GM10248 (cell line): ENCODE data around the gene DGKD.
A peak's percentile ranks its signal among the peaks of the same experiment; 100 is the strongest.

Source experiments
- CTCF ChIA-PET: fragments of 300-600 bp; sonication (Branson Sonifier 250); formaldehyde crosslinking; extraction: SDS; loops from one replicate; lab custom pipeline; 2021; ENCODE audit warnings: antibody characterized with exemption; lab: Yijun Ruan, JAX
- POLR2A ChIA-PET: fragments of 350-650 bp; sonication (Branson Sonifier 250); formaldehyde crosslinking; extraction: SDS; loops from one replicate; lab custom pipeline; 2020; ENCODE audit warnings: antibody characterized with exemption; lab: Yijun Ruan, JAX
- DNase-seq: peaks from one replicate; pipeline ENCODE4 v3.0.0; 2012; ENCODE audit errors: extremely low spot score
- CTCF ChIP-seq: IDR thresholded peaks from 2 replicates; pipeline ENCODE4 v1.5.1; 2012; ENCODE audit warnings: mild to moderate bottlenecking, low read depth; ENCODE audit errors: extremely low read depth, missing control alignments, control extremely low read depth

DGKD gene

DNA sequence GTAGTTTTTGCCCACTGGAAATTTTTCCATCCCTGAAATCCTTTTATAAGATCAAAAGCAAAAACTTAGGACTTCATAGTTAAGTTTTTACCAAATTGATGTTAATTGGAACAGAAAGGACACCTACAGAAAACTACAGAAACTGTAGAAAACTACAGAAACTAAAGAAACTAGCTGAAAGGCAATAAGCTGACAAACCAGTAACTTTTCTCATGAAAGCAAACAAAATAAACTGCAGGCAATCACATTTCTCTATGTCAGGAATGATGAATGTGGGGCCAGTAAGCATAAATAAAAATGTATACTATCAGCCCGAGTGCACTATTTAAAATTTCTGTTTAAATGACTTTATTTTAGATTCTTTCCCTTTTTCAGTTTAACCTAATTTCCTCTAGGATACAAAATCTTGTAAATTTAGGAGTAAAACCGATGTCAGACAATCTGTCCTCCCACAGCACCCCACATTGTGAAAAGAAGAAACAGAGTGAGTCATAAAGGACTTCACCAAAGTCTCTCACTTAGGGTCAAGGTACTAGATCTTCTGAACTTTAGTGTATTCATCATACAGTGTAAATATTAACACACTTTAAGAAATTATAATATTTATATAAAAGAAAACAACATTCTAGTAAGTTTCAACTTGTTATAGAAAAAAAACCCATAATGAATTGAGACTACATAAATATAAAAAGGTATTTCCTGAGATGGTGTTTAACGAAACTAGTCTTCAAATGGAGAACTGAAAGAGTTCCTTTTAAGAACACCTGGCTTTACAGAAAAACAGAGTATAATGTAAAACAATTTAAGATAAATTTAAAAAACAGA lies 165.7 kb downstream of the DGKD start:
- no peak for TF ChIP-seq CTCF
- POLR2A ChIA-PET = no interaction called here
- peak; percentile 39 for DNase-seq
- CTCF ChIA-PET = interaction anchor here (1.4 kb wide), 1 partner anchor 8 kb away, joined by 5 read pairs; no protein-coding TSS in a partner anchor
